Measurements from ENCODE around the gene SYNDIG1.

The SYNDIG1 gene

DNA sequence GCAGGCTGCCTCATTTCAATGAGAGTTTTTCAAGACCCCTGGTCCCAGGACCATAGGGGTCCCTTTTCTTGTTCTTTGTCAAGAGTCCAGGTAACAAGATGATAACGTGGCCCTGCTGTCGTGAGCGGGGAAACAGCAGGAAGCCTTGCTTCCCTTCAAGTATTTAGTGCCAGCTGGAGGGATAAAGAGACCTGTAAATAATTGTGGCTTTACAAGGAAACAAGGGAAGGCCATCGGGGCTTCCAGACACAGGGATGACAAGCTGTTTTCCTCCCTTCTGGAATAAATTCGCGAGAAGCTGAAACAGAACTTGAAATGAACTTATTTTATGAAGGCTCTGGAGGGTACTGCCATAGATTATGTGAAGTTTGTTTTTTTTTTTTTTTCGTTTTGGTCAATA is 163.2 kb downstream of the SYNDIG1 start:
- H4K91ac ChIP-seq (ENCODE audit: low read length): no peak overlapping the region
- H3K4me2 ChIP-seq (ENCODE audit: low read length, poor library complexity, severe bottlenecking): no peak overlapping the region
- H3K9ac ChIP-seq (ENCODE audit: low read length): no peak overlapping the region
- no peaks in the 10 kb centered on the region for H3K27me3 ChIP-seq (ENCODE audit: control insufficient read depth in 1 of 2, insufficient read depth in 1 of 2, low read length in 2 of 2)
- peaks cover 19% of the 10 kb centered on the region for H3K4me1 ChIP-seq (ENCODE audit: control insufficient read depth, insufficient read depth, low read depth, low read length)
- H2BK5ac ChIP-seq (ENCODE audit: low read depth, low read length, poor library complexity, severe bottlenecking): no peak overlapping the region
- 73% methylated on average over 7 of the region's 7 CpGs for WGBS
- no peak overlapping the region for H3K27ac ChIP-seq (ENCODE audit: low read length, poor library complexity, severe bottlenecking)
- H3K23ac ChIP-seq (ENCODE audit: low read length in 2 of 2): no peak overlapping the region
- H3K36me3 ChIP-seq (ENCODE audit: control insufficient read depth in 1 of 2, insufficient read depth in 2 of 2, low read depth in 1 of 2, low read length in 2 of 2): no peaks in the 10 kb centered on the region
- H3K79me1 ChIP-seq (replicated peaks; ENCODE audit: low read length, poor library complexity, severe bottlenecking): no peaks in the 10 kb centered on the region
- no peak overlapping the region for H3K18ac ChIP-seq (ENCODE audit: low read depth in 1 of 2, low read length in 2 of 2)
- H3K4ac ChIP-seq (ENCODE audit: low read depth in 1 of 2, low read length in 2 of 2): no peak overlapping the region
- H2BK120ac ChIP-seq (ENCODE audit: low read depth, low read length): no peak overlapping the region
- H2BK12ac ChIP-seq (ENCODE audit: low read length in 2 of 2): no peak overlapping the region
- no peak overlapping the region for H2AK5ac ChIP-seq (ENCODE audit: low read length, severe bottlenecking)
- no peak overlapping the region for H3K14ac ChIP-seq (ENCODE audit: low read length in 2 of 2)
- no peak overlapping the region for H3K4me3 ChIP-seq (ENCODE audit: insufficient read depth in 1 of 2, low read depth in 1 of 2, low read length in 2 of 2)
- H3K9me3 ChIP-seq (ENCODE audit: control insufficient read depth, low read length): no peaks in the 10 kb centered on the region
- DNase-seq: no peak
- H2BK15ac ChIP-seq (ENCODE audit: low read depth, poor library complexity, severe bottlenecking): no peak overlapping the region
- no peak overlapping the region for H2AFZ ChIP-seq (ENCODE audit: low read depth, low read length)
- no peak overlapping the region for H4K8ac ChIP-seq (ENCODE audit: low read length)

DNA sequence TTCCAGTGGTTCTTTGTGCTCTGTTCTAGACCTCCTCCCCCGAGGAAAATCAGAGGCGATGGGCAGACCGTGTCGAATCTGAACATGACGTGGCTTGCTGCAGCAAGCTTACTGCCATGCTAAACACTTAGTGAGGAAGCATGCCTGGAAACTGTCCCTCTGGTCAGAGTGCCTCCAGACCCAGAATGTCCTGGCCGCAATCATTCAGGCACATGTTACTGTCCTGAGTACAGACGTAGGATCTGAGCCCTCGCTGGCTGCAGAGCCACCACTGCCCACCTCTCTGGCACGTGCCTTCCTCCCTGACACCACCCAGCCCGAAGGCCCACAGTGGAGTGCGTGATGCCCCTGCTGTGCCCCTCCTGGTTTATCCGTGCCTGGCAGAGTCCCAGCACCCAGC is 163.6 kb downstream of the SYNDIG1 start:
- 84% methylated on average over 12 of the region's 12 CpGs for WGBS
- H3K79me1 ChIP-seq (replicated peaks; ENCODE audit: low read length, poor library complexity, severe bottlenecking): no peaks in the 10 kb centered on the region
- H3K4ac ChIP-seq (ENCODE audit: low read depth in 1 of 2, low read length in 2 of 2): no peak overlapping the region

DNA sequence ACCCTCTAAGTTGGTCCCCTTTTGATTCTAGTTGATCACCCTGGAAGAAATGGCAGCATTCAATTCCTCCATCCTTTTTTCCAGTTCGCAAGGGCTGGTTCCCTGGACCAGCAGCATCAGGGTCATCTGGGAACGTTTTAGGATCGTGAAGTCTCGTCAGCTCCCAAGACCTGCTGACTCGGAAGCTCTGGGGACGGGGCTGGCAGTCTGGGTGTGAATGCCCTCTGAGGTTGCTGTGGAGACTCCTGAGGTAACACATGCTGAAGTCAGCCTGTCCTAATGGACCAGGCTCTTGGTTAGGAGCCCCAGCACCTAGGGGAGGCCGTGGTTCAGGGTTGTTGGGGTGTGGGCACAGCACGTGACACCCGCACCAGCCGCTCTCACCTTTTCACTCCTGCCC is 164.1 kb downstream of the SYNDIG1 start:
- no peaks in the 10 kb centered on the region for H3K79me1 ChIP-seq (replicated peaks; ENCODE audit: low read length, poor library complexity, severe bottlenecking)
- H2BK12ac ChIP-seq (ENCODE audit: low read length in 2 of 2): peak overlapping the region; percentile 14 to 17
- no peaks in the 10 kb centered on the region for H3K36me3 ChIP-seq (ENCODE audit: control insufficient read depth in 1 of 2, insufficient read depth in 2 of 2, low read depth in 1 of 2, low read length in 2 of 2)
- peaks cover 22% of the 10 kb centered on the region for H3K4me1 ChIP-seq (ENCODE audit: control insufficient read depth, insufficient read depth, low read depth, low read length)
- no peak for DNase-seq
- no peak overlapping the region for H2BK5ac ChIP-seq (ENCODE audit: low read depth, low read length, poor library complexity, severe bottlenecking)
- no peak overlapping the region for H2BK15ac ChIP-seq (ENCODE audit: low read depth, poor library complexity, severe bottlenecking)
- peak overlapping the region; percentile 75 for H4K91ac ChIP-seq (ENCODE audit: low read length)
- H3K27me3 ChIP-seq (ENCODE audit: control insufficient read depth in 1 of 2, insufficient read depth in 1 of 2, low read length in 2 of 2): no peaks in the 10 kb centered on the region
- H2AK5ac ChIP-seq (ENCODE audit: low read length, severe bottlenecking): peak overlapping the region; percentile 5
- no peak overlapping the region for H3K18ac ChIP-seq (ENCODE audit: low read depth in 1 of 2, low read length in 2 of 2)
- no peak overlapping the region for H3K4ac ChIP-seq (ENCODE audit: low read depth in 1 of 2, low read length in 2 of 2)
- H4K8ac ChIP-seq (ENCODE audit: low read length): no peak overlapping the region
- H3K9ac ChIP-seq (ENCODE audit: low read length): no peak overlapping the region
- no peak overlapping the region for H2AFZ ChIP-seq (ENCODE audit: low read depth, low read length)
- no peak overlapping the region for H3K14ac ChIP-seq (ENCODE audit: low read length in 2 of 2)
- no peak overlapping the region for H3K27ac ChIP-seq (ENCODE audit: low read length, poor library complexity, severe bottlenecking)
- no peak overlapping the region for H2BK120ac ChIP-seq (ENCODE audit: low read depth, low read length)
- 98% methylated on average over 8 of the region's 10 CpGs for WGBS
- no peak overlapping the region for H3K4me3 ChIP-seq (ENCODE audit: insufficient read depth in 1 of 2, low read depth in 1 of 2, low read length in 2 of 2)
- H3K4me2 ChIP-seq (ENCODE audit: low read length, poor library complexity, severe bottlenecking): no peak overlapping the region
- H3K23ac ChIP-seq (ENCODE audit: low read length in 2 of 2): no peak overlapping the region
- H3K9me3 ChIP-seq (ENCODE audit: control insufficient read depth, low read length): no peaks in the 10 kb centered on the region

More for the DNA sequence above, 163.6 kb downstream of the SYNDIG1 start:
- no peak for DNase-seq
- H2AK5ac ChIP-seq (ENCODE audit: low read length, severe bottlenecking): peak overlapping the region; percentile 5
- no peaks in the 10 kb centered on the region for H3K36me3 ChIP-seq (ENCODE audit: control insufficient read depth in 1 of 2, insufficient read depth in 2 of 2, low read depth in 1 of 2, low read length in 2 of 2)
- H2AFZ ChIP-seq (ENCODE audit: low read depth, low read length): no peak overlapping the region
- H3K23ac ChIP-seq (ENCODE audit: low read length in 2 of 2): no peak overlapping the region
- H3K27ac ChIP-seq (ENCODE audit: low read length, poor library complexity, severe bottlenecking): no peak overlapping the region
- no peak overlapping the region for H3K4me3 ChIP-seq (ENCODE audit: insufficient read depth in 1 of 2, low read depth in 1 of 2, low read length in 2 of 2)
- H3K18ac ChIP-seq (ENCODE audit: low read depth in 1 of 2, low read length in 2 of 2): peak overlapping the region in 1 of 2 experiments; percentile 64
- peak overlapping the region; percentile 12 for H2BK15ac ChIP-seq (ENCODE audit: low read depth, poor library complexity, severe bottlenecking)
- no peak overlapping the region for H3K4me2 ChIP-seq (ENCODE audit: low read length, poor library complexity, severe bottlenecking)
- peaks cover 22% of the 10 kb centered on the region for H3K4me1 ChIP-seq (ENCODE audit: control insufficient read depth, insufficient read depth, low read depth, low read length)
- peak overlapping the region in 1 of 2 experiments; percentile 35 for H3K14ac ChIP-seq (ENCODE audit: low read length in 2 of 2)
- no peak overlapping the region for H2BK120ac ChIP-seq (ENCODE audit: low read depth, low read length)
- no peak overlapping the region for H2BK5ac ChIP-seq (ENCODE audit: low read depth, low read length, poor library complexity, severe bottlenecking)
- H3K9ac ChIP-seq (ENCODE audit: low read length): no peak overlapping the region
- no peak overlapping the region for H4K8ac ChIP-seq (ENCODE audit: low read length)
- no peaks in the 10 kb centered on the region for H3K27me3 ChIP-seq (ENCODE audit: control insufficient read depth in 1 of 2, insufficient read depth in 1 of 2, low read length in 2 of 2)
- H2BK12ac ChIP-seq (ENCODE audit: low read length in 2 of 2): peak overlapping the region; percentile 18 to 40
- no peak overlapping the region for H4K91ac ChIP-seq (ENCODE audit: low read length)
- no peaks in the 10 kb centered on the region for H3K9me3 ChIP-seq (ENCODE audit: control insufficient read depth, low read length)

DNA sequence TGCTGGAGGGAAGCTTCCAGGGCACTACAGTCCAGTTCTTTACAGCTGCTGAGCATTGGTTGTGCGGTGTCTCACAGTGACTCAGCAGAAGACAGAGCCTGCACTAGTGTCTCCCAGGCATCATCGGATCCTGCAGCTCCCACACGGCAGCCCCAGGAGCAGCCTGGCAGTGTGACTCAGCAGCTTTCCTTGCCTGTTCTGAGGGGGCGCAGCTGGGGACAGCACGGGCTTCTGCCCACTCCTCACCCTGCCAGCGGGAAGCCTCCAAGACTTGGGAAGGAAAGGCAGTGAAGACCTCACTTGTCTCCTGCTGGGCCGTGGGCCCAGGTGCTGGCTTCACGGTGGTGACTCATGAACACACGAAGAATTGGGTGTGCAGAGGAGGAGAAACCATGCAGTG is 165.4 kb downstream of the SYNDIG1 start:
- no peak overlapping the region for H3K23ac ChIP-seq (ENCODE audit: low read length in 2 of 2)
- peaks cover 27% of the 10 kb centered on the region for H3K4me1 ChIP-seq (ENCODE audit: control insufficient read depth, insufficient read depth, low read depth, low read length)
- no peak overlapping the region for H3K14ac ChIP-seq (ENCODE audit: low read length in 2 of 2)
- H2AK5ac ChIP-seq (ENCODE audit: low read length, severe bottlenecking): no peak overlapping the region
- peak overlapping the region; percentile 79 to 81 for H2BK12ac ChIP-seq (ENCODE audit: low read length in 2 of 2)
- 24% methylated on average over 9 of the region's 9 CpGs for WGBS
- H3K27me3 ChIP-seq (ENCODE audit: control insufficient read depth in 1 of 2, insufficient read depth in 1 of 2, low read length in 2 of 2): no peaks in the 10 kb centered on the region
- H3K27ac ChIP-seq (ENCODE audit: low read length, poor library complexity, severe bottlenecking): peak overlapping the region; percentile 57
- peak overlapping the region; percentile 69 for H3K9ac ChIP-seq (ENCODE audit: low read length)
- peak overlapping the region; percentile 8 for H4K8ac ChIP-seq (ENCODE audit: low read length)
- H2BK15ac ChIP-seq (ENCODE audit: low read depth, poor library complexity, severe bottlenecking): no peak overlapping the region
- H2BK5ac ChIP-seq (ENCODE audit: low read depth, low read length, poor library complexity, severe bottlenecking): no peak overlapping the region
- H3K18ac ChIP-seq (ENCODE audit: low read depth in 1 of 2, low read length in 2 of 2): peak overlapping the region; percentile 34 to 68
- H3K9me3 ChIP-seq (ENCODE audit: control insufficient read depth, low read length): no peaks in the 10 kb centered on the region
- H3K4me2 ChIP-seq (ENCODE audit: low read length, poor library complexity, severe bottlenecking): no peak overlapping the region
- peak overlapping the region; percentile 58 for H4K91ac ChIP-seq (ENCODE audit: low read length)
- H2BK120ac ChIP-seq (ENCODE audit: low read depth, low read length): peak overlapping the region; percentile 56
- peak; percentile 90 for DNase-seq
- H3K36me3 ChIP-seq (ENCODE audit: control insufficient read depth in 1 of 2, insufficient read depth in 2 of 2, low read depth in 1 of 2, low read length in 2 of 2): no peaks in the 10 kb centered on the region
- peak overlapping the region; percentile 56 for H2AFZ ChIP-seq (ENCODE audit: low read depth, low read length)
- no peaks in the 10 kb centered on the region for H3K79me1 ChIP-seq (replicated peaks; ENCODE audit: low read length, poor library complexity, severe bottlenecking)
- H3K4me3 ChIP-seq (ENCODE audit: insufficient read depth in 1 of 2, low read depth in 1 of 2, low read length in 2 of 2): peak overlapping the region in 1 of 2 experiments; percentile 50
- H3K4ac ChIP-seq (ENCODE audit: low read depth in 1 of 2, low read length in 2 of 2): no peak overlapping the region
